ENCODE data around the gene PRTFDC1. TPM values are rescaled to one million over a fixed set of nuclear protein-coding genes. Genes with fewer than 3 reads are reported as not detected.

The PRTFDC1 gene
- total and polyA plus RNA-seq, 2 donors from 2014 or later: 3.8 to 6.1 TPM

GRCh38 chr10:24847112-24848070 lies 105.0 kb downstream of the PRTFDC1 start:
- no peaks in the 10 kb centered on the region for H3K27me3 ChIP-seq (ENCODE audit: control insufficient read depth, insufficient read depth, low read length)
- DNase-seq: no peak
- TF ChIP-seq CTCF (IDR thresholded peaks at IDR 0.05; ENCODE audit: borderline replicate concordance, extremely low read depth, insufficient read depth): no peak
- H3K36me3 ChIP-seq (ENCODE audit: control insufficient read depth in 2 of 3, insufficient read depth in 3 of 3, low read length in 3 of 3): no peaks in the 10 kb centered on the region
- H3K4me3 ChIP-seq (ENCODE audit: low read length in 3 of 3): no peak overlapping the region
- FAIRE-seq: no peak
- H3K9me3 ChIP-seq (ENCODE audit: control insufficient read depth in 2 of 3, insufficient read depth in 1 of 3, low read length in 3 of 3): no peaks in the 10 kb centered on the region
- H3K4me1 ChIP-seq (ENCODE audit: control insufficient read depth in 2 of 3, insufficient read depth in 2 of 3, low read depth in 1 of 3, low read length in 3 of 3): no peaks in the 10 kb centered on the region
- no peak overlapping the region for H3K9ac ChIP-seq (ENCODE audit: low read length in 3 of 3)
- H3K27ac ChIP-seq (ENCODE audit: low read depth in 2 of 2, low read length in 2 of 2): no peak overlapping the region
- intact Hi-C loops (cut with DNase I): no loop called here

DNA sequence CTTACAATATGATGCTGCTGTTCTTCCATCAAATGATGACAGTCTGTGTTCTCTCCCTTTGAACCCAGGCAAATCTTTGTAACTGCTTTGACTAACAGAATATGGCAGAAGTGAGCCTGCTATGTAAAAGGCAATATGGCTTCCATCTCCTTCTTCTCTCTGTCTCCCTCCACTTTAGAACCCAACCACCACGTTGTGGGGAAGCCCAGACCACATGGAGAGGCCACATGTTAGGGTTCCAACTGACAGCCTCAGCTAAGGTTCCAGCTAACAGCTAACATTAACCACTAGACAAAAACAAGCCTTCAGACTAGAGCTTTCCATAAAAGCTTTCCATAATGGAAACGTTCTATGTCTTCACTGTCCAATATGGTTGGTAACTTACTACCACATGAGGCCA lies 107.7 kb downstream of the PRTFDC1 start:
- H3K4me1 ChIP-seq (ENCODE audit: control insufficient read depth in 2 of 3, insufficient read depth in 2 of 3, low read depth in 1 of 3, low read length in 3 of 3): no peaks in the 10 kb centered on the region
- H3K9ac ChIP-seq (ENCODE audit: low read length in 3 of 3): no peak overlapping the region
- H3K4me3 ChIP-seq (ENCODE audit: low read length in 3 of 3): no peak overlapping the region
- H3K9me3 ChIP-seq (ENCODE audit: control insufficient read depth in 2 of 3, insufficient read depth in 1 of 3, low read length in 3 of 3): no peaks in the 10 kb centered on the region
- FAIRE-seq (no peak), DNase-seq (no peak)
- no peaks in the 10 kb centered on the region for H3K36me3 ChIP-seq (ENCODE audit: control insufficient read depth in 2 of 3, insufficient read depth in 3 of 3, low read length in 3 of 3)
- H3K27me3 ChIP-seq (ENCODE audit: control insufficient read depth, insufficient read depth, low read length): no peaks in the 10 kb centered on the region
- H3K27ac ChIP-seq (ENCODE audit: low read depth in 2 of 2, low read length in 2 of 2): no peak overlapping the region
- TF ChIP-seq CTCF (IDR thresholded peaks at IDR 0.05; ENCODE audit: borderline replicate concordance, extremely low read depth, insufficient read depth): no peak
- intact Hi-C loops (cut with DNase I): no loop called here

GRCh38 chr10:24843256-24843655 lies 109.2 kb downstream of the PRTFDC1 start:
- DNase-seq (no peak), FAIRE-seq (no peak)
- no peaks in the 10 kb centered on the region for H3K9me3 ChIP-seq (ENCODE audit: control insufficient read depth in 2 of 3, insufficient read depth in 1 of 3, low read length in 3 of 3)
- H3K9ac ChIP-seq (ENCODE audit: low read length in 3 of 3): no peak overlapping the region
- no peak overlapping the region for H3K4me3 ChIP-seq (ENCODE audit: low read length in 3 of 3)
- TF ChIP-seq CTCF (IDR thresholded peaks at IDR 0.05; ENCODE audit: borderline replicate concordance, extremely low read depth, insufficient read depth): no peak
- intact Hi-C loops (cut with DNase I): no loop called here
- no peaks in the 10 kb centered on the region for H3K4me1 ChIP-seq (ENCODE audit: control insufficient read depth in 2 of 3, insufficient read depth in 2 of 3, low read depth in 1 of 3, low read length in 3 of 3)
- no peak overlapping the region for H3K27ac ChIP-seq (ENCODE audit: low read depth in 2 of 2, low read length in 2 of 2)
- no peaks in the 10 kb centered on the region for H3K27me3 ChIP-seq (ENCODE audit: control insufficient read depth, insufficient read depth, low read length)
- H3K36me3 ChIP-seq (ENCODE audit: control insufficient read depth in 2 of 3, insufficient read depth in 3 of 3, low read length in 3 of 3): no peaks in the 10 kb centered on the region
